ENCODE data around the gene METTL21A.

Gene METTL21A

GRCh38 chr2:207635468-207636200, 10.4 kb upstream of the METTL21A start:
- no peak overlapping the region for H3K4me3 ChIP-seq (replicated peaks; ENCODE audit: low read depth, low read length)
- no peak for DNase-seq (ENCODE audit: low read depth)
- TF ChIP-seq, protein P1, sequence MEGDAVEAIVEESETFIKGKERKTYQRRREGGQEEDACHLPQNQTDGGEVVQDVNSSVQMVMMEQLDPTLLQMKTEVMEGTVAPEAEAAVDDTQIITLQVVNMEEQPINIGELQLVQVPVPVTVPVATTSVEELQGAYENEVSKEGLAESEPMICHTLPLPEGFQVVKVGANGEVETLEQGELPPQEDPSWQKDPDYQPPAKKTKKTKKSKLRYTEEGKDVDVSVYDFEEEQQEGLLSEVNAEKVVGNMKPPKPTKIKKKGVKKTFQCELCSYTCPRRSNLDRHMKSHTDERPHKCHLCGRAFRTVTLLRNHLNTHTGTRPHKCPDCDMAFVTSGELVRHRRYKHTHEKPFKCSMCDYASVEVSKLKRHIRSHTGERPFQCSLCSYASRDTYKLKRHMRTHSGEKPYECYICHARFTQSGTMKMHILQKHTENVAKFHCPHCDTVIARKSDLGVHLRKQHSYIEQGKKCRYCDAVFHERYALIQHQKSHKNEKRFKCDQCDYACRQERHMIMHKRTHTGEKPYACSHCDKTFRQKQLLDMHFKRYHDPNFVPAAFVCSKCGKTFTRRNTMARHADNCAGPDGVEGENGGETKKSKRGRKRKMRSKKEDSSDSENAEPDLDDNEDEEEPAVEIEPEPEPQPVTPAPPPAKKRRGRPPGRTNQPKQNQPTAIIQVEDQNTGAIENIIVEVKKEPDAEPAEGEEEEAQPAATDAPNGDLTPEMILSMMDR (IDR thresholded peaks at IDR 0.05; ENCODE audit: low read length, missing control alignments) = no peak

- TF ChIP-seq, protein P1 (IDR thresholded peaks at IDR 0.05; ENCODE audit: low read length, missing control alignments) = no peak
- H3K4me3 ChIP-seq (replicated peaks; ENCODE audit: low read depth, low read length) = no peak overlapping the region
- DNase-seq (ENCODE audit: low read depth) = no peak
Observed at GRCh38 chr2:207633686-207634085, 8.5 kb upstream of the METTL21A start.

DNA sequence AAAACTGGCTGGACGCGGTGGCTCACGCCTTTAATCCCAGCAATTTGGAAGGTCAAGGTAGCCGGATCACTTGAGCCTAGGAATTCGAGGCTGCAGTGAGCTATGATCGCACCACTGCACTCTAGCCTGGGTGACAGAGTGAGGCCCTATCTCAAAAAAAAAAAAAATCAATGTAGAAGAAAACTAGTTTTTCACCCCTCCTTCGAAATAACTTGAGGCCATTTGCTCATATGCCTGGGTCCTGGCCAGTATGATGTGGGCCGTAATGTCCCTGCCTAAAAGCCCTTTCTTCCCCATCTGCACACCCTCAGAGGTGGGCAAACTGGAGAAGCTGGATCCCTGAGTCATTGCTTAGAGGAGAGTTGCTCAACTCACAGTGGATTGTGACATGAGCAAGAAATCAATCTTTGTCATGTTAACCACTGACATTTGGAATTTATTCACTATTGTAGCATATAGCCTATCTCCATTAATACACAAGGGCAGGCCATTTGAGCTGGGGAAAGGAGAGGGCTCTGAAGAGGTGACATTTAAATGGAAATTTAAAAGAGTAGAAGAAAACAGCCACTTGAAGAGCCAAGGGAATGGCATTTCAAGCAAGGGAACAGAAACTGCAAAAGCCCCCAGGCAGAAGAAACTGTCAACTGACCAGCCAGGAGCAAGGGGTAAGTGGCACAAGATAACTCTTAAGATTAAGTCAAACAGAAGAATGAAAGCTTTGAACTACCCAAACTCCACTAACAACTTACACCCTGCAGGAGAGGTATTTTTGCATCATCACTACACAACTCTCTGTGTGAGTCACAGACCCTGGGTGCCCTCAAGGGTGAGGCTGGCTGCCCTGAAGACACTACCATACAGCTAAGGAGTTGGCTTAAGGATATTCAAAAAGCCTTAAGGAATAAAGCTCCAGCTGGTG, 7.6 kb upstream of the METTL21A start:
- TF ChIP-seq, protein P1 (IDR thresholded peaks at IDR 0.05; ENCODE audit: low read length, missing control alignments) = no peak
- peak; percentile 66 for DNase-seq (ENCODE audit: low read depth)
- H3K4me3 ChIP-seq (replicated peaks; ENCODE audit: low read depth, low read length) = no peak overlapping the region

GRCh38 chr2:207630491-207630890, 5.3 kb upstream of the METTL21A start:
- no peak for DNase-seq (ENCODE audit: low read depth)
- TF ChIP-seq, protein P1 (IDR thresholded peaks at IDR 0.05; ENCODE audit: low read length, missing control alignments) = no peak
- H3K4me3 ChIP-seq (replicated peaks; ENCODE audit: low read depth, low read length) = no peak overlapping the region

DNA sequence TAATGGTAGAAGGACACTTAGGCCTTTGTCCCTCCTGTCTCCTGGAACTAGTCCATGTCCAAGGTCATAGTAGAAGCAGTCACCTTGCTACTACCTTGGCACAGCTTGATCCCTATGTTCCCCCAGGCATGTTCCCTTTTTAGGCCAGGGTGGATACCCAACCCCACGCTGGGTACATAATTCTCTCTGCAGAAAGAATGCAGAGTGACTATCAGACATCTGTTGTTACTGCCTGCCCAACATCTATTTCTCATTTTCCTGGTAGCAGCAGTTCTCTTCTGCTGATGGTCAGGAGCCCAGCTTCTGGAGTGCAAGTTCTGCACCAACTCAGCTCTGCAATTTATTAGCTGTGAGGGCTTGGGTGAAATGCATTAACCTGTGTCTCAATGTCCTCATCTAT, 4.4 kb upstream of the METTL21A start:
- TF ChIP-seq, protein P1 (IDR thresholded peaks at IDR 0.05; ENCODE audit: low read length, missing control alignments) = no peak
- DNase-seq (ENCODE audit: low read depth) = no peak
- H3K4me3 ChIP-seq (replicated peaks; ENCODE audit: low read depth, low read length) = no peak overlapping the region

GRCh38 chr2:207624185-207625013, 795 bp downstream of the METTL21A start:
- DNase-seq (ENCODE audit: low read depth) = peak; percentile 73
- TF ChIP-seq, protein P1 (IDR thresholded peaks at IDR 0.05; ENCODE audit: low read length, missing control alignments) = no peak
- H3K4me3 ChIP-seq (replicated peaks; ENCODE audit: low read depth, low read length) = peak overlapping the region; percentile 86
